H9 (cell line): Measurements from ENCODE around the gene GPR32. TPM values are rescaled to one million over a fixed set of nuclear protein-coding genes. Genes with fewer than 3 reads are reported as not detected.
"Not testable (repeated sequence)": the region's sequence is repeated elsewhere in the genome, so short reads cannot be mapped to it uniquely, and the experiment has no call there.

Experiments used
- DNase-seq: peaks from one replicate; pipeline ENCODE4 v3.0.0-alpha.2; 2017
- H2AFZ ChIP-seq: one replicate; pipeline ENCODE4 v1.6.1; 2013; ENCODE audit warnings: mild to moderate bottlenecking, low read length, control low read depth, moderate library complexity
- H2AK5ac ChIP-seq: 2 replicates; pipeline ENCODE4 v1.6.1; 2013; ENCODE audit warnings: low read length, control low read depth, mixed read lengths; ENCODE audit not compliant: insufficient read length
- H2BK120ac ChIP-seq: one replicate; pipeline ENCODE4 v1.6.1; 2013; ENCODE audit warnings: low read depth, mild to moderate bottlenecking, low read length, control low read depth, inconsistent platforms; ENCODE audit not compliant: poor library complexity, severe bottlenecking
- H2BK12ac ChIP-seq: 2 replicates; pipeline ENCODE4 v1.6.1; 2013; ENCODE audit warnings: low read length, control low read depth, mixed read lengths, low read depth; ENCODE audit not compliant: insufficient read length
- H2BK15ac ChIP-seq: 2 replicates; pipeline ENCODE4 v1.6.1; 2013; ENCODE audit warnings: low read depth, low read length, control low read depth
- H2BK20ac ChIP-seq: one replicate; pipeline ENCODE4 v1.6.1; 2013; ENCODE audit warnings: low read depth, mild to moderate bottlenecking, low read length, control low read depth, inconsistent platforms; ENCODE audit not compliant: poor library complexity, severe bottlenecking
- H2BK5ac ChIP-seq: 2 replicates; pipeline ENCODE4 v1.6.1; 2013; ENCODE audit warnings: low read length, control low read depth, mixed read lengths; ENCODE audit not compliant: insufficient read length
- H3K14ac ChIP-seq: 2 replicates; pipeline ENCODE4 v1.6.1; 2013; ENCODE audit warnings: low read length, control low read depth; ENCODE audit not compliant: insufficient read depth
- H3K18ac ChIP-seq: 2 replicates; pipeline ENCODE4 v1.6.1; 2013; ENCODE audit warnings: low read depth, mild to moderate bottlenecking, mixed read lengths, low read length, control low read depth; ENCODE audit not compliant: insufficient read length
- H3K23ac ChIP-seq: 2 replicates; pipeline ENCODE4 v1.6.1; 2013; ENCODE audit warnings: low read length, control low read depth, mixed read lengths, low read depth; ENCODE audit not compliant: insufficient read length
- H3K23me2 ChIP-seq: 2 replicates; pipeline ENCODE4 v1.6.1; 2013; ENCODE audit warnings: low read depth, mild to moderate bottlenecking, mixed read lengths, low read length, control low read depth; ENCODE audit not compliant: insufficient read length, poor library complexity, severe bottlenecking
- H3K27ac ChIP-seq: 2 replicates; pipeline ENCODE4 v1.5.1; 2013; ENCODE audit warnings: low read length, control low read depth, mixed read lengths, low read depth; ENCODE audit not compliant: insufficient read length
- H3K27me3 ChIP-seq: 2 replicates; pipeline ENCODE4 v1.6.1; 2013; ENCODE audit warnings: low read length, control low read depth, inconsistent platforms; ENCODE audit not compliant: insufficient read depth
- H3K4ac ChIP-seq: 2 replicates; pipeline ENCODE4 v1.6.1; 2013; ENCODE audit warnings: low read depth, mild to moderate bottlenecking, control low read depth, inconsistent platforms, low read length, moderate library complexity
- H3K4me1 ChIP-seq: 2 replicates; pipeline ENCODE4 v1.6.1; 2013; ENCODE audit warnings: low read length, control low read depth, inconsistent platforms; ENCODE audit not compliant: insufficient read depth
- H3K4me2 ChIP-seq: 2 replicates; pipeline ENCODE4 v1.6.1; 2013; ENCODE audit warnings: low read length, control low read depth, mixed read lengths; ENCODE audit not compliant: insufficient read length, insufficient read depth
- H3K56ac ChIP-seq: 2 replicates; pipeline ENCODE4 v1.6.1; 2013; ENCODE audit warnings: low read depth, mild to moderate bottlenecking, mixed read lengths, low read length, control low read depth; ENCODE audit not compliant: insufficient read length
- H3K79me1 ChIP-seq: 2 replicates; pipeline ENCODE4 v1.6.1; 2013; ENCODE audit warnings: low read depth, mild to moderate bottlenecking, moderate library complexity, low read length, control low read depth, inconsistent platforms; ENCODE audit not compliant: insufficient read depth, poor library complexity, severe bottlenecking
- H3K79me2 ChIP-seq: 2 replicates; pipeline ENCODE4 v1.6.1; 2013; ENCODE audit warnings: low read length, control low read depth, inconsistent platforms; ENCODE audit not compliant: insufficient read depth
- H3K9ac ChIP-seq: 2 replicates; pipeline ENCODE4 v1.6.1; 2013; ENCODE audit warnings: low read length, control low read depth, mixed read lengths; ENCODE audit not compliant: insufficient read length; ENCODE audit errors: extremely low read depth
- H3K9me3 ChIP-seq: one replicate; pipeline ENCODE4 v1.6.1; 2013; ENCODE audit warnings: low read depth, low read length, inconsistent platforms; ENCODE audit not compliant: control insufficient read depth
- H3T11ph ChIP-seq: one replicate; pipeline ENCODE4 v1.6.1; 2013; ENCODE audit warnings: mild to moderate bottlenecking, low read length, control low read depth, inconsistent platforms
- H4K20me1 ChIP-seq: one replicate; pipeline ENCODE4 v1.6.1; 2013; ENCODE audit not compliant: control insufficient read depth, insufficient read length, insufficient read depth
- H4K5ac ChIP-seq: 2 replicates; pipeline ENCODE4 v1.6.1; 2013; ENCODE audit warnings: low read depth, mild to moderate bottlenecking, mixed read lengths, low read length, control low read depth; ENCODE audit not compliant: insufficient read length
- H4K8ac ChIP-seq: replicated peaks from 2 replicates; pipeline ENCODE4 v1.6.1; 2013; ENCODE audit warnings: low read length, control low read depth, mixed read lengths, low read depth; ENCODE audit not compliant: insufficient read length
- H4K91ac ChIP-seq: 2 replicates; pipeline ENCODE4 v1.6.1; 2013; ENCODE audit warnings: low read depth, mild to moderate bottlenecking, moderate library complexity, mixed read lengths, low read length, control low read depth; ENCODE audit not compliant: insufficient read length
- H3K27ac Mint-ChIP-seq, 3 experiments: 2 replicates in 2 of 3; 3 replicates in 1 of 3; pipeline ENCODE4 v1.8.0; 2020 to 2021; ENCODE audit warnings: mixed read lengths in 3 of 3, mild to moderate bottlenecking in 1 of 3, moderate library complexity in 1 of 3
- H3K27me3 Mint-ChIP-seq: 2 replicates; pipeline ENCODE4 v1.8.0; 2021; ENCODE audit warnings: low read depth, mild to moderate bottlenecking, moderate library complexity, mixed read lengths
- H3K36me3 Mint-ChIP-seq, 3 experiments: 2 replicates in 2 of 3; 3 replicates in 1 of 3; pipeline ENCODE4 v1.8.0; 2020 to 2021; ENCODE audit warnings: low read depth in 3 of 3, mixed read lengths in 3 of 3; ENCODE audit not compliant: insufficient read depth in 1 of 3
- H3K4me1 Mint-ChIP-seq, 2 experiments: 2 replicates each; pipeline ENCODE4 v1.8.0; 2020; ENCODE audit warnings: mixed read lengths in 2 of 2
- H3K4me3 Mint-ChIP-seq, 2 experiments: 2 replicates in 1 of 2; 3 replicates in 1 of 2; pipeline ENCODE4 v1.8.0; 2020 to 2021; ENCODE audit warnings: mild to moderate bottlenecking in 2 of 2, mixed read lengths in 2 of 2, moderate library complexity in 1 of 2
- H3K9me3 Mint-ChIP-seq, 2 experiments: 2 replicates in 1 of 2; 3 replicates in 1 of 2; pipeline ENCODE4 v1.8.0; 2020; ENCODE audit warnings: mild to moderate bottlenecking in 2 of 2, mixed read lengths in 2 of 2, moderate library complexity in 1 of 2
- WGBS: extraction: QIAGEN DNeasy Blood & Tissue Kit; methylation state at CpG from one replicate; pipeline ENCODE4 v1.1.7; 2013; ENCODE audit warnings: missing lambda C conversion rate, low lambda C conversion rate, mixed read lengths; ENCODE audit not compliant: insufficient read length; ENCODE audit errors: extremely low coverage; 5-methylcytosine and 5-hydroxymethylcytosine counted together
- total RNA-seq: library from RNA; stranded (reverse); gene quantifications from 2 replicates; pipeline ENCODE4 v1.2.1, GENCODE V29; 2021
- TF ChIP-seq, protein P1 (sequence below): fragments of 200-600 bp; sonication (generic); conservative IDR thresholded peaks from 3 replicates; pipeline ENCODE4 v1.8.0; 2021; ENCODE audit warnings: antibody characterized with exemption, mild to moderate bottlenecking

The GPR32 gene
- total RNA-seq, 1 experiment from 2014 or later = not detected

DNA sequence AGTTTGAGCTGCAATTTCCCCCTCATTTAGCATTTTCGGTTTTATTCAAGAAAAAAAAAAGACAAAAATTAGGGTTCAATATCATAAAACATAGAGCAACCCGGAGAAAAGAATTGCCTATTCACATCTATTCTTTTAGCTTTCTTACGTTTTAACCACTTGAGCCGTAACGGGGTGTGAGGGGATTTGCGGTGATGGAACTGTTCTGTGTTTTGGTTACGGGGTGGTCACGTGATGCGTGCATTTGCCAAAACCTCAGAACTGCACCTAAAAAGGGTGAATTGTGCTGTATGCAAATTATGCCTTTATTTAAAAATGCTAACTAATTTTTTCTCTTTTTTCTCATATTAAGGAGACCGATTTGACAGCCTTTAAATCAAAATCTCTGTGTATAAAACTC is 25.0 kb upstream of the GPR32 start:
- Histone ChIP-seq H2BK12ac (no peak overlapping the region), H3K4ac (no peak overlapping the region), H3K9me3 (no peaks in the 10 kb centered on the region), H3K79me2 (no peaks in the 10 kb centered on the region), H3K27me3 (no peaks in the 10 kb centered on the region), H3K56ac (no peak overlapping the region), H2BK5ac (no peak overlapping the region), H4K20me1 (no peaks in the 10 kb centered on the region), H3T11ph (no peak overlapping the region), H3K14ac (no peak overlapping the region), H4K5ac (no peak overlapping the region), H2BK15ac (no peak overlapping the region), H2BK20ac (no peak overlapping the region), H4K91ac (no peak overlapping the region), H3K4me1 (no peaks in the 10 kb centered on the region), H2BK120ac (no peak overlapping the region), H3K23ac (no peak overlapping the region), H3K4me2 (no peak overlapping the region), H3K27ac (no peak overlapping the region), H3K23me2 (no peaks in the 10 kb centered on the region), H2AK5ac (no peak overlapping the region), H3K18ac (no peak overlapping the region), H4K8ac (no peak overlapping the region), H2AFZ (no peak overlapping the region), H3K79me1 (no peaks in the 10 kb centered on the region), H3K9ac (no peak overlapping the region)
- WGBS = no CpG with 5 or more reads among the region's 10 CpGs
- DNase-seq = no peak
- Mint-ChIP-seq H3K27ac (no peak overlapping the region), H3K9me3 (no peaks in the 10 kb centered on the region; a peak in 1 of 5 replicates), H3K4me3 (no peak overlapping the region), H3K36me3 (no peaks in the 10 kb centered on the region), H3K27me3 (peaks cover 15% of the 10 kb centered on the region), H3K4me1 (peaks cover 2% of the 10 kb centered on the region in 2 experiments; a peak in 2 of 4 replicates)
- TF ChIP-seq, protein P1, sequence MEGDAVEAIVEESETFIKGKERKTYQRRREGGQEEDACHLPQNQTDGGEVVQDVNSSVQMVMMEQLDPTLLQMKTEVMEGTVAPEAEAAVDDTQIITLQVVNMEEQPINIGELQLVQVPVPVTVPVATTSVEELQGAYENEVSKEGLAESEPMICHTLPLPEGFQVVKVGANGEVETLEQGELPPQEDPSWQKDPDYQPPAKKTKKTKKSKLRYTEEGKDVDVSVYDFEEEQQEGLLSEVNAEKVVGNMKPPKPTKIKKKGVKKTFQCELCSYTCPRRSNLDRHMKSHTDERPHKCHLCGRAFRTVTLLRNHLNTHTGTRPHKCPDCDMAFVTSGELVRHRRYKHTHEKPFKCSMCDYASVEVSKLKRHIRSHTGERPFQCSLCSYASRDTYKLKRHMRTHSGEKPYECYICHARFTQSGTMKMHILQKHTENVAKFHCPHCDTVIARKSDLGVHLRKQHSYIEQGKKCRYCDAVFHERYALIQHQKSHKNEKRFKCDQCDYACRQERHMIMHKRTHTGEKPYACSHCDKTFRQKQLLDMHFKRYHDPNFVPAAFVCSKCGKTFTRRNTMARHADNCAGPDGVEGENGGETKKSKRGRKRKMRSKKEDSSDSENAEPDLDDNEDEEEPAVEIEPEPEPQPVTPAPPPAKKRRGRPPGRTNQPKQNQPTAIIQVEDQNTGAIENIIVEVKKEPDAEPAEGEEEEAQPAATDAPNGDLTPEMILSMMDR = no peak

DNA sequence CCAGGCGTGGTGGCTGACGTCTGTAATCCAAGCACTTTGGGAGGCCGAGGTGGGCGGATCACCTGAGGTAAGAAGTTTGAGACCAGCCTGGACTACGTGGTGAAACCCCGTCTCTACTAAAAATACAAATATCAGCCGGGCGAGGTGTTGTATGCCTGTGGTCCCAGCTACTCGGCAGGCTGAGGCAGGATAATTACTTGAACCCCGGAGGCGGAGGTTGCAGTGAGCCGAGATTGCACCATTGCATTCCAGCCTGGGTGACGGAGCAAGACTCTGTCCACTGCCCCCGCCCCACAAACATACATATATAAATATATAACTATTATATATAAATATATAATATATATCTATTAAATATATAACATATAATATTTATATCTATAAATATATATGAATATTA is 23.1 kb upstream of the GPR32 start:
- H3K79me1 ChIP-seq, H4K91ac ChIP-seq, H3K9me3 Mint-ChIP-seq, H3K27me3 Mint-ChIP-seq, H2BK20ac ChIP-seq, H3K14ac ChIP-seq, H3K27me3 ChIP-seq, H4K5ac ChIP-seq, H3K9me3 ChIP-seq, H3K79me2 ChIP-seq, H3K4me1 Mint-ChIP-seq, H4K20me1 ChIP-seq, H2AFZ ChIP-seq, H3K4ac ChIP-seq, H3K4me3 Mint-ChIP-seq, H2BK12ac ChIP-seq, H2BK5ac ChIP-seq, H2BK15ac ChIP-seq, H3K9ac ChIP-seq, H2BK120ac ChIP-seq, H3K18ac ChIP-seq, H3K23ac ChIP-seq, H3K4me2 ChIP-seq, H3K36me3 Mint-ChIP-seq, H2AK5ac ChIP-seq, DNase-seq, H3K27ac ChIP-seq, H3K23me2 ChIP-seq, H3K4me1 ChIP-seq, H3K56ac ChIP-seq, H4K8ac ChIP-seq, H3T11ph ChIP-seq: not testable (repeated sequence)
- peak overlapping the region in 1 of 3 experiments; percentile 70; a peak in 1 of 7 replicates for H3K27ac Mint-ChIP-seq
- WGBS = no CpG with 5 or more reads among the region's 14 CpGs
